ENCODE data around the gene DUSP1.

DUSP1 gene

GRCh38 chr5:172741206-172741582, 29.8 kb downstream of the DUSP1 start:
- no peak for DNase-seq

GRCh38 chr5:172740428-172741205, 30.4 kb downstream of the DUSP1 start:
- no peak for DNase-seq

- no peak for DNase-seq
These were observed 31.6 kb downstream of the DUSP1 start for GRCh38 chr5:172739375-172739774.

DNA sequence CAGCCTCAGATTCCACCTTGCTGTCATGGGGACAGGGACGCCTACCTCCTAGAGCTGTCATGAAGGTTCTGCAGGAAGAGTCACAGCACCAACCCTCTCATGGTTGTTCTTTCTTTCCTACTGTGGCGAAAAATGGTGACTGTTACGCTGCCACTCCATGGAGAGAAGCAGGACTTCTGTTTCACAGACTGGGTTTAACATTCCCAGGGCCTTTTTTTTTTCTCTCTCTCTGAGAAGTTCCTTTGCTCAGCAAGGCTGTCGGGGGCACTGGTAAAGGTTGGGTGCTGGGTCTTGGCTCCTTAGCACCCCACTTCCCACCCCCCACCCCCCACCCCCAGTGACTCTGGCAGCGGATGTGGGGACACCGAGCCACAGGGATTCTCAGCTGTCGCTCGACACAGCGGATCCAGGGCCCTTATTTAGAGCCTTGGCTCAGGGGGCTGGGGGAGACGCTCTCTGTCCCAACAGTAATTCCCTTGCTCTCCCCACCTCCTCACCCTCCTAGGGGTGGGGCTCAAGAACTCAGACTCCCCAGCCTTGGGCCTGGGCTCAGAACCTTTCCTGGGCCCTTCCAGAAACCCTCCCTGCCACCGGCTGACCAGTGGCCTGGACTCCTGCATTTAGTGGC, 34.4 kb downstream of the DUSP1 start:
- no peak for DNase-seq

DNA sequence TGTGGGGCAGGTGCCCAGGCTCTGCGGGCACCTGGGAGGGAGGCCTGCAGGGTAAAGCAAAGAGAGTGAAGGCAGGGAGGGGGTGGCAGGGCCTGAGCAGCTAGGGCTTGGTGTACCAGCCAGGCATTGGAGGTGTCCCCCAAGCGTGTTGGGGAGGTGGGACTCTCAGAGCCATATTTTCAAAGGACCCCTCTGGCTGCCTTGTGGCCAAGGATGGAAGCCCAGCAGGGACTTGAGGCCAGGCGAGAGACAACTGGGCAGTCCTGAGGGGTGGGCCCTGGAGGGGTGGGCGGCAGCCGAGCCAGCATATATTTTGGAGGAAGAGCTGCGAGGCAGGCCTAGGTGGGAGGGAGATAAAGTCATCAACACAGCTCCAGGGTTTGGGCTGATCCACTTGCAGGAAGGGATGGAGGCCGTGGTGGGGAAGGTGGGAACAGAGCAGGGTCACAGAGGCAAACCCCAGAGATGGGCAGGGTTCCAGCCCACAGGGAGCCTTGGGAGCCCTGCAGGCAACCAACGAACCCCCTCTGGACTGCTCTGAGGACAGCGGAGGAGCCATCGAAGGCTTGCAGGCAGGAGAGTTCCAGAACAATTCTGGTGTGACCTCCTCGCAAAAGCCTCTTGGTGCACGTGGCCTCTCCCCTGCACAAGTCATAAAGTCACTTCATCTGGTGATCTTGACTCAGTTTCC, 35.7 kb downstream of the DUSP1 start:
- no peak for DNase-seq

DNA sequence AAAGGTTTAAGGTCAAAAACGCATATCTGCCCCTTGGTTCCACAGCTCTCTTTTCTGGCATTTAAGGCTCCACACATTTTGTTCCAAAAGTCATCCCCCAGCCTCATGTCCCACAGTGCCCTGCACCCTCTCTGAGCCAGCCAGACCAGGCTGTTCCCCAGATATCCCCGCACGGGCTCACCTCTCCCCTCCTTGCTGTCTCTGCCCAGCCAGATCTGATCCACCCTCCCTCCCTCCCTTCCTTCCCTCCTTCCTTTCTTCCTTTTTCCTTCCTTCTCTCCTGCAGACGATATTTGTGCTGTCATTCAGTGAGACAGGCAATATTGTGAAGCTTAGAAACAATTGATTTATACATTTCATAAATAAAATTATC, 37.0 kb downstream of the DUSP1 start:
- no peak for DNase-seq

DNA sequence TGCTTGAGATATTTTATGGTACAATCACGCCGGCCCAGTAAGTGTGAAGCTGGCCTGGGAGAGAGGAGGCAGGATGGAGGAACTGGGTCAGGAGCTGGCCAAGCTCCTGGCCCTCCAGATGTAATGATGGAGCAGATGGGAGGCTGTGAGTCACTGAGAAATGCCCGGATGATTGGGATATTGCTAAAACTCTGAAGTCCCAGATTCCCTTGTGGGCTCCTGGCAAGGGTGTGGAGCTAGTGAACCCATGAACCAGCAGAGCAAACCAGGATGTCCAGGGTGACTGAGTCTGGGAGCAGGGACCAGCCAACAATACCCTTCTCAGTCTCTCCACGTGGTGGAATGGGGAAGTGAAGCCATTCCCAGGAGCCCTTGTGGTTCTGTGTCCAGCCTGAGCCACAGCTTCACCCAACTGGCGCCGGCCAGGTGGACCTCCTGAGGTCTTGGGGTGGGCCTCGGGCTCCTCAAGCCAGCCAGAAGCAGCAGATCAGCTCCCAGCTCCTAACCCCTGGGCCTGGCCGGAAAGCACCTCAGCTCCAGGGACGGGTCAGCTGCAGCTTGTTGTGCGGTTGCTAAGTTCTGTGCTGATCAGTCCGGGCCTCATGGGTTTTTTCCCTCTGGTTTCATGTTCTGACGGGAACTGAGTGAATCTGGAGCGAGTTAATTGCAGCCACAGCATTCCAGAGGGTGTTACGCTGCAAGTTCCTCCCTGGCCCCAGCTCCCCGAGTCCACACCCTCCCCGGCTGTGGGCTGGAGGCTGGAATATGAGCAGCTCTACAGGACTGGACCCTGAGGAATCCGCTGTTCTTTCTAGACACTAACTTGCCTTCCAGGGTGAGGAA, 37.6 kb downstream of the DUSP1 start:
- no peak for DNase-seq

DNA sequence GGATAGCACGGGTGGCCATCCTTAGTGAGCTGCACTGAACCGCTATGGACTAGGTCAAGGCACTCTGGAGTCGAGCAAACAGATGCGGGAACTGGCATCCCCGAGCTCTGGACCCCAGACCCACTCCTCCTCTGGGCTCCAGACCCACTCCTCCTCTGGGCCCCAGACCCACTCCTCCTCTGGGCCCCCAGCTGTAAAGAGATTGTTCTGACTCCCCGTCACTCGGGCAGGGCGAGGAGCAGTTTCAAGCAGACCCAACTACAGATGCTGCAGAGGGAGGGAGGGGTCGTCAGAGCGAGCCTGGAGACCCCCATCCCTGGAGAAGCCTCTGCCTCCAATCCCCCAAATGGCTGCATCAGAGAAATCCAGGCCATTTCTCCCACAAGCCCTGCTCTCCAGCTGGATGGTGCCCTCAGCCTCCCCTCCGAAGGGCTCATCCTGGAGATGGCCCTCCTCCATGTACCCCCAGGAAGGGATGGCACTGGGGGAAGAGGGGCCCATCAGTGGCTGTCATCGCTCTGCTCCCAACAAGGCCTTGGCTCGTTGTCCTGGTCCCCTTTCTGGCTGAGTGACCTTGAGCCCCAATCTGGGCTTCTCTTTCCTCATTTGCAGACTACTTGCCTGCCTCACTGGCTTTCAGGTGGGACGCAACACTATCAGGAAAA, 38.7 kb downstream of the DUSP1 start:
- DNase-seq = no peak

- DNase-seq = no peak
These were observed 39.3 kb downstream of the DUSP1 start for GRCh38 chr5:172731680-172732074.

DNA sequence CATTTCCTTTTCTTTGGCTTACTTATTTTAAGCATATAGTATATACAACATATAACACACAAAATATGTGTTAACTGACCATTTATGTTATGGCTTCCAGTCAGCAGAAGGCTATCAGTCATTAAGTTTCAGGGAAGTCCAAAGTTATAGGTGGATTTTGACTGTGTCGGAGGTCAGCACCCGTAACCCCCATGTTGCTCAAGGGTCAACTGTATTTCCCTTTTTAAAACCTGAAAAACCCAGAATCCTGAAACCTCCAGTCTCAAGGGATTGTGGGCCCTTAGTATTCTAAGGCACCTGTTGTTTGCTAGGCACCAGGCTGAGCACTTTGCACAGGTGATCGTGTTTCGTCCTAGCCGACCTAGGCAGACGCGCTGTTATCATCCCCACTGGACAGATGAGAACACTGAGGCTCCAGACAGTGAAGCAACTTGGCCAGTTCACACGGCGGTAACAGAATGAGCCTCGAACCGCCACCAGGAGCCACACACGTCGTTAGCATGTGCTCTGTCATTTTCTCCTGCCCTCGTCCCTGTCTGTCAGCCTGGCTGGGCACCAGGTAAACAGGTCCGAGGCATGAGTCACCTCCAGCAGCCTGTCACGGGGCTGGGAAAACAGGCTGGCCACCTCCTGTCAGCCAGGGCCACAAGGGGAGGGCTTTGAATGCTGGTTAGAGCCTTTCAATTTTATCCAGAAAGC, 39.9 kb downstream of the DUSP1 start:
- no peak for DNase-seq

GRCh38 chr5:172730222-172730621, 40.8 kb downstream of the DUSP1 start:
- no peak for DNase-seq

GRCh38 chr5:172729588-172729987, 41.4 kb downstream of the DUSP1 start:
- DNase-seq = no peak

GRCh38 chr5:172728481-172729241, 42.3 kb downstream of the DUSP1 start:
- DNase-seq = no peak

DNA sequence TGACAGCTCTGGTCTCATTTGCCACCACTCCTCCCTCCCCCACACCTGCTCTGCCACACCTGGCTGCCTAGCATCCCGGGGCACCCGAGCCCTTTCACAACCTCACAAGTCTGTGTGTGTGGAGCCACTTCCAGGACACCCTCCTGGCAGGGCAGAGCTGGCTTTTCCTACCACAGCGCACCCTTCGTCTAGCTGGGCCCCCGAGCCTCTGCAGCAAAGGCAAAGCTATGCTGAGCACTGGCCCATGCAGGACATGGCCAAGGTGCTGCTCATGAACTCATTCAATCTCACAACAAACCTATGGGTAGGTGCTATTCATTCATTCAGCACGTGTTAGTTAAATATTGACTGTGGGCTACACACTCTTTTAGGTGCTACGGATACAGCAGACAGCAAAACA, 43.4 kb downstream of the DUSP1 start:
- no peak for DNase-seq

DNA sequence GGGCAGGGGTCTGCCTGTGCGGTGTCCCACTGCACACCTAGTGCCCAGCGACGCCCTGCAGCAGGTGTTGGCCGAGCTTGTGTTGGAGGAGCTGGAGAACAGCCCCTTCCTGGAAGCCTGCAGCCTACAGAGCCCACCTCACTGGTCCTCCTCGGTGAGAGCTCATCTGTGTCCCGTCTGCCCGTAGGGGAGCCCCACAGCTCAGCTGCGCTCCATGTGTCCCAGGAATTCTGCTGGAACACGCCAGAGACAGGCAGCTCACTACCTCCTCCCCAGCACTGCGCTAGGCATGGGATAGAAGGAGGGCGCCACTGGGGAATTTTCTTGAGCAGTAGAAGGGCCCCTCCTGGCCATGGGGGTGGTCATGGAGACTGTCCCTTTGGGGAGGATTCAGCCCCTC, 44.0 kb downstream of the DUSP1 start:
- DNase-seq = no peak

GRCh38 chr5:172725785-172726184, 45.2 kb downstream of the DUSP1 start:
- DNase-seq = no peak

DNA sequence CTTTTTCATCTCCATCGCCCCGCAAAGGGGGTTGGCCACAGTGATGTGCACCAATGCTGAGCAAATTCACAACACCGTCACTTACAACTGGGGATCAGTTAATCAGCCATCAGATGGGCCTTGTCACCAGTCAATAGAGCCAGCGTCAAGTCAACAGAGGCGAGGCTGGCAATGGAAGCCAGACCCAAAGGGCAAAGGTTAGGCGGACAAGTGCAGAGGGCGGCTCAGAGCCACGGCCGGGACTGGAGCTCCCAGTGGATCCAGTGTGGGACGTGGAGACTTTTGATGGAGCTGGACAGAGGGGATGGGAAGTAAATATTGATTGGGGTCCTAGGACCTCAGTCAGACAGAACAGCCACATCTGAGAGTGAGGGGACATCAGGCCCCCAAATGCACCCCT, 45.7 kb downstream of the DUSP1 start:
- DNase-seq = no peak

GRCh38 chr5:172724242-172725183, 46.5 kb downstream of the DUSP1 start:
- DNase-seq = no peak

GRCh38 chr5:172723508-172723907, 47.5 kb downstream of the DUSP1 start:
- no peak for DNase-seq

- no peak for DNase-seq
These were observed 48.6 kb downstream of the DUSP1 start for GRCh38 chr5:172722327-172722815.

Measured in effector CD8-positive, alpha-beta T cell (primary cell).